Measurements from ENCODE around the gene CRYBA2.

CRYBA2 gene

GRCh38 chr2:218999021-218999880 is 6.0 kb upstream of the CRYBA2 start:
- Mint-ChIP-seq H3K27me3 (ENCODE audit: low read depth) (peaks cover 78% of the 10 kb centered on the region), H3K9me3 (no peaks in the 10 kb centered on the region), H3K36me3 (ENCODE audit: low read depth) (no peaks in the 10 kb centered on the region), H3K4me1 (ENCODE audit: low read depth) (peaks cover 2% of the 10 kb centered on the region), H3K27ac (no peak overlapping the region), H3K4me3 (no peak overlapping the region)
- DNase-seq (ENCODE audit: low spot score), result no peak

GRCh38 chr2:218998414-218999002 is 5.3 kb upstream of the CRYBA2 start:
- Mint-ChIP-seq H3K4me1 (ENCODE audit: low read depth) (peaks cover 2% of the 10 kb centered on the region), H3K27me3 (ENCODE audit: low read depth) (peaks cover 78% of the 10 kb centered on the region), H3K4me3 (no peak overlapping the region), H3K9me3 (no peaks in the 10 kb centered on the region), H3K36me3 (ENCODE audit: low read depth) (no peaks in the 10 kb centered on the region), H3K27ac (no peak overlapping the region)
- DNase-seq (ENCODE audit: low spot score), result no peak

- H3K27me3 Mint-ChIP-seq (ENCODE audit: low read depth), result peaks cover 74% of the 10 kb centered on the region
- H3K4me3 Mint-ChIP-seq, result no peak overlapping the region
- no peaks in the 10 kb centered on the region for H3K36me3 Mint-ChIP-seq (ENCODE audit: low read depth)
- no peaks in the 10 kb centered on the region for H3K9me3 Mint-ChIP-seq
- H3K27ac Mint-ChIP-seq, result no peak overlapping the region
- peaks cover 2% of the 10 kb centered on the region for H3K4me1 Mint-ChIP-seq (ENCODE audit: low read depth)
- no peak for DNase-seq (ENCODE audit: low spot score)
Measured at GRCh38 chr2:218997731-218998130, 4.5 kb upstream of the CRYBA2 start.

GRCh38 chr2:218996937-218997336 is 3.7 kb upstream of the CRYBA2 start:
- Mint-ChIP-seq H3K27me3 (ENCODE audit: low read depth) (peaks cover 76% of the 10 kb centered on the region), H3K4me3 (no peak overlapping the region), H3K36me3 (ENCODE audit: low read depth) (no peaks in the 10 kb centered on the region)

GRCh38 chr2:218995972-218996711 is 2.9 kb upstream of the CRYBA2 start:
- H3K9me3 Mint-ChIP-seq, result no peaks in the 10 kb centered on the region

More at GRCh38 chr2:218996937-218997336, 3.7 kb upstream of the CRYBA2 start:
- no peak for DNase-seq (ENCODE audit: low spot score)
- Mint-ChIP-seq H3K9me3 (no peaks in the 10 kb centered on the region), H3K27ac (no peak overlapping the region), H3K4me1 (ENCODE audit: low read depth) (no peaks in the 10 kb centered on the region)

GRCh38 chr2:218995561-218995960 is 2.3 kb upstream of the CRYBA2 start:
- H3K36me3 Mint-ChIP-seq (ENCODE audit: low read depth), result no peaks in the 10 kb centered on the region
- peaks cover 84% of the 10 kb centered on the region for H3K27me3 Mint-ChIP-seq (ENCODE audit: low read depth)
- no peaks in the 10 kb centered on the region for H3K4me1 Mint-ChIP-seq (ENCODE audit: low read depth)
- no peak overlapping the region for H3K27ac Mint-ChIP-seq
- H3K4me3 Mint-ChIP-seq, result no peak overlapping the region
- no peak for DNase-seq (ENCODE audit: low spot score)
- no peaks in the 10 kb centered on the region for H3K9me3 Mint-ChIP-seq

More at GRCh38 chr2:218995972-218996711, 2.9 kb upstream of the CRYBA2 start:
- H3K27ac Mint-ChIP-seq, result no peak overlapping the region
- peak; percentile 71 for DNase-seq (ENCODE audit: low spot score)
- no peak overlapping the region for H3K4me3 Mint-ChIP-seq
- peaks cover 84% of the 10 kb centered on the region for H3K27me3 Mint-ChIP-seq (ENCODE audit: low read depth)
- H3K4me1 Mint-ChIP-seq (ENCODE audit: low read depth), result no peaks in the 10 kb centered on the region
- H3K36me3 Mint-ChIP-seq (ENCODE audit: low read depth), result no peaks in the 10 kb centered on the region

- Mint-ChIP-seq H3K9me3 (no peaks in the 10 kb centered on the region), H3K4me1 (ENCODE audit: low read depth) (no peaks in the 10 kb centered on the region), H3K27ac (no peak overlapping the region), H3K36me3 (ENCODE audit: low read depth) (no peaks in the 10 kb centered on the region), H3K27me3 (ENCODE audit: low read depth) (peaks cover 84% of the 10 kb centered on the region), H3K4me3 (no peak overlapping the region)
- no peak for DNase-seq (ENCODE audit: low spot score)
Measured at GRCh38 chr2:218992703-218993344, 398 bp downstream of the CRYBA2 start.

GRCh38 chr2:218992196-218992595 is 1.0 kb downstream of the CRYBA2 start:
- Mint-ChIP-seq H3K36me3 (ENCODE audit: low read depth) (no peaks in the 10 kb centered on the region), H3K4me1 (ENCODE audit: low read depth) (no peaks in the 10 kb centered on the region), H3K27me3 (ENCODE audit: low read depth) (peaks cover 86% of the 10 kb centered on the region), H3K27ac (no peak overlapping the region), H3K4me3 (no peak overlapping the region), H3K9me3 (no peaks in the 10 kb centered on the region)
- no peak for DNase-seq (ENCODE audit: low spot score)

- DNase-seq (ENCODE audit: low spot score), result no peak
- H3K4me1 Mint-ChIP-seq (ENCODE audit: low read depth), result no peaks in the 10 kb centered on the region
- no peaks in the 10 kb centered on the region for H3K9me3 Mint-ChIP-seq
- peaks cover 88% of the 10 kb centered on the region for H3K27me3 Mint-ChIP-seq (ENCODE audit: low read depth)
- no peak overlapping the region for H3K27ac Mint-ChIP-seq
- no peak overlapping the region for H3K4me3 Mint-ChIP-seq
- H3K36me3 Mint-ChIP-seq (ENCODE audit: low read depth), result no peaks in the 10 kb centered on the region
Measured at GRCh38 chr2:218991674-218992168, 1.5 kb downstream of the CRYBA2 start.

- H3K36me3 Mint-ChIP-seq (ENCODE audit: low read depth), result no peaks in the 10 kb centered on the region
- H3K27ac Mint-ChIP-seq, result no peak overlapping the region
Measured at GRCh38 chr2:218990612-218991011, 2.6 kb downstream of the CRYBA2 start.

GRCh38 chr2:218990052-218990451 is 3.2 kb downstream of the CRYBA2 start:
- no peaks in the 10 kb centered on the region for H3K4me1 Mint-ChIP-seq (ENCODE audit: low read depth)

More at GRCh38 chr2:218990612-218991011, 2.6 kb downstream of the CRYBA2 start:
- Mint-ChIP-seq H3K9me3 (no peaks in the 10 kb centered on the region), H3K27me3 (ENCODE audit: low read depth) (peaks cover 88% of the 10 kb centered on the region), H3K4me1 (ENCODE audit: low read depth) (no peaks in the 10 kb centered on the region), H3K4me3 (no peak overlapping the region)
- DNase-seq (ENCODE audit: low spot score), result no peak

GRCh38 chr2:218988650-218989049 is 4.6 kb downstream of the CRYBA2 start:
- no peaks in the 10 kb centered on the region for H3K9me3 Mint-ChIP-seq
- H3K4me1 Mint-ChIP-seq (ENCODE audit: low read depth), result peaks cover 3% of the 10 kb centered on the region
- H3K27ac Mint-ChIP-seq, result no peak overlapping the region
- no peaks in the 10 kb centered on the region for H3K36me3 Mint-ChIP-seq (ENCODE audit: low read depth)
- peaks cover 82% of the 10 kb centered on the region for H3K27me3 Mint-ChIP-seq (ENCODE audit: low read depth)
- no peak overlapping the region for H3K4me3 Mint-ChIP-seq
- no peak for DNase-seq (ENCODE audit: low spot score)

More at GRCh38 chr2:218990052-218990451, 3.2 kb downstream of the CRYBA2 start:
- H3K4me3 Mint-ChIP-seq, result no peak overlapping the region
- H3K27me3 Mint-ChIP-seq (ENCODE audit: low read depth), result peaks cover 85% of the 10 kb centered on the region
- DNase-seq (ENCODE audit: low spot score), result no peak
- H3K27ac Mint-ChIP-seq, result no peak overlapping the region
- no peaks in the 10 kb centered on the region for H3K36me3 Mint-ChIP-seq (ENCODE audit: low read depth)
- H3K9me3 Mint-ChIP-seq, result no peaks in the 10 kb centered on the region

- peaks cover 3% of the 10 kb centered on the region for H3K4me1 Mint-ChIP-seq (ENCODE audit: low read depth)
- no peak for DNase-seq (ENCODE audit: low spot score)
- H3K27me3 Mint-ChIP-seq (ENCODE audit: low read depth), result peaks cover 85% of the 10 kb centered on the region
- no peaks in the 10 kb centered on the region for H3K9me3 Mint-ChIP-seq
- H3K36me3 Mint-ChIP-seq (ENCODE audit: low read depth), result no peaks in the 10 kb centered on the region
- no peak overlapping the region for H3K4me3 Mint-ChIP-seq
- no peak overlapping the region for H3K27ac Mint-ChIP-seq
Measured at GRCh38 chr2:218988164-218988563, 5.1 kb downstream of the CRYBA2 start.

All from T-helper 2 cell treated with Interferon-gamma antibody and Interleukin-4, amounts not matched to agents 5 μg/mL and 100 μg/mL, for 36 hours (primary cell).